HG02610 (cell line): ENCODE measurements around the gene SLC3A2.
"Not testable (repeated sequence)": the region's sequence is repeated elsewhere in the genome, so short reads cannot be mapped to it uniquely, and the experiment has no call there.

Experiments used
- ATAC-seq: cut with Tn5 transposase; IDR thresholded peaks from one replicate; pipeline ENCODE4 v1.9.1; 2021; ENCODE audit warnings: mild to moderate bottlenecking, moderate library complexity; ENCODE audit not compliant: unreplicated experiment

SLC3A2 gene

GRCh38 chr11:62852523-62853188, 28.0 kb upstream of the SLC3A2 start:
- no peak for ATAC-seq

DNA sequence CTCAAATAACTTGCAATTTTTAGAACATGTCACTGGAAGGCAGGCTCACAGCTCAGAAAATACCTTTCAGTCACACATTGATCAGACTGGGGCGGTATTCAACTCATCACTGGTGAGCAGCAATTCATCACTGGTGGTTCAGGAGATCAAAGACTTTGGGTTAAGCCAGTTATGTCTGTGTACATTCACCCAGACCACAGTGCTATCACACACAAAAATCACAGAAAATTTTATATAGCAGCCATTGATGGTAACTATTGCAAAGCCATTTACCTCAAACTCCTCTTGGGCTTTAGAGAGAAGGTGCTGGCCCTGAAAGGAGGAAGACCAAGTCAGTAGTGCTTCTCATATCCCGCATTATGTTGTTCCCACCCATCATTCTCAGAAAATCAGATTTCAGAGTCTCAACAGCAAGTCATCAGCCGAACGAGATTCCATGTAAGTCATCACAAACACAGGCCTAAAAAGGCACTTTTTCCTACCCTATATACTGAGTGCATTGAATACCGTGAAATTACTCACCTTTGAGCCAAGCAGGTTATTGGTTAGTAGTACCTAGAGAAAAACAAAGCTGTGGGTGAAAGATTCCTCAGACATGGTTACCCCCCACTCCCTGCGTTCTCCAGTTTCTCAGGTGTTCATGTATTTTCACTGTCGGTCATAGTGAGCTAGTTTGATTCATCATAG, 27.3 kb upstream of the SLC3A2 start:
- ATAC-seq = no peak

- no peak for ATAC-seq
These were observed 26.5 kb upstream of the SLC3A2 start for GRCh38 chr11:62854013-62854824.

- no peak for ATAC-seq
These were observed 25.7 kb upstream of the SLC3A2 start for GRCh38 chr11:62854825-62855570.

DNA sequence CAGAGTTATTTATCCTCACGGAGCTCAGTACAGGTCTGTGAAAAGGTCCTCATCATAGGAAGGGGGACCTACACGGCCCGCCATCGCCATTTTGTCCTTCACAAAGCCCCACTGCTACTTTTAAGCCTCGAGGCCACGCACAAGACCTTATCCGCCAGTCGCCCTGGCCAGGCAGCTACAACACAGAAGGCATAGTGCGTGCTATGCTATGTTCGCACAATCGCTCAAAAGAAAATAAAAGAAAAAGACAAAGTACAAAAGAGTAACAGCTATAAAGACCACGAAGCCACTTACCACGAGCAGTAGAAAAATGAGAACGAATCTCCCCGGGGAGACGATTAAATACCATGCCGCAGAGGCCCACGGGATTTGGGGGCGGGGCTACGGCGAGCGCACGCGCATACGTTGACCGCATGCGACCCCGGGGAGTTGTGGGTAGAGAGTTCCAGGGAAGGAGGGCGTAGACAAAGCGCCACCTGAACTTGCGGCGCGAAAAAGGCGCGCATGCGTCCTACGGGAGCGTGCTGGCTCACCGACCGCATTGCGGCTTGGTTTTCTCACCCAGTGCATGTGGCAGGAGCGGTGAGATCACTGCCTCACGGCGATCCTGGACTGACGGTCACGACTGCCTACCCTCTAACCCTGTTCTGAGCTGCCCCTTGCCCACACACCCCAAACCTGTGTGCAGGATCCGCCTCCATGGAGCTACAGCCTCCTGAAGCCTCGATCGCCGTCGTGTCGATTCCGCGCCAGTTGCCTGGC, 24.9 kb upstream of the SLC3A2 start:
- peak; percentile 87 for ATAC-seq

DNA sequence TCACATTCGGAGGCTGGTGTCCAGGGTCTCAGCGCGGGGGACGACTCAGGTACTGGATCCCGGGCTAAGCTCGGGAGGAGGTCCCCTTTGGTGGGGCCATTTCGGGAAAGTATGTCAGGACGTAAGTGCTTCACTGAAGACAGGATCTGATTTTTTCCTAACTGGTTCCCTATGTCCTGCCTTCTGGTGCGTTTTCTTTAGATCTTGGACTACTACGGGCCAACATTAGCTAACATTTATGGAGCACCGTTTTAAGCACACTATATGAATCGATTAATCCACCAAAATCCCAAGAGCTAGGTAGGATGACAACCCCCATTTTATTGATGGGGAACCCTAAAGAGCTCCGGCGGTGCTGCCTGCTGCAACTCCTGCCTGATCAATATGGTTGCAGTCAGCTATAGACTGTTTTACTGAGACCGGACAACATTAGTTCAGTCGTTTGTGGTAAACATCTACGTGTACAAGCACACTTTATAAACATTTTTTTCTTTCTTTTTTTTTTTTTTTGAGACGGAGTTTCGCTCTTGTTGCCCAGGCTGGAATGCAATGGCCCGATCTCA, 24.3 kb upstream of the SLC3A2 start:
- no peak for ATAC-seq

GRCh38 chr11:62857541-62857982, 23.1 kb upstream of the SLC3A2 start:
- no peak for ATAC-seq

- ATAC-seq = no peak
These were observed 22.5 kb upstream of the SLC3A2 start for GRCh38 chr11:62858201-62858600.

DNA sequence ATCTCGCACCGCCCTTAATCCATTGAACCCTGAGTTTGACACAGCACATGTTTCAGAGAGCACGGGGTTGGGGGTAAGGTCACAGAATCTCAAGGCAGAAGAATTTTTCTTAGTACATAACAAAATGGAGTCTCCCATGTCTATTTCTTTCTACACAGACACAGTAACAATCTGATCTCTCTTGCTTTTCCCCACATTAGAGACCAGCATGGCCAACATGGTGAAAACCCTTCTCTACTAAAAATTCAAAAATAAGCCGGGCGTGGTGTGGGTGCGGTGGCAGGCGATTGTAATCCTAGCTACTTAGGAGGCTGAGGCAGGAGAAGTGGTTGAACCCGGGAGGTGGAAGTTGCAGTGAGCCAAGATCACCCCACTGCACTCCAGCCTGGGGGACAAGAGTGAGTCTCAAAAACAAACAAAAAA, 21.4 kb upstream of the SLC3A2 start:
- not testable (repeated sequence) for ATAC-seq

GRCh38 chr11:62860835-62861563, 19.7 kb upstream of the SLC3A2 start:
- no peak for ATAC-seq

- not testable (repeated sequence) for ATAC-seq
These were observed 19.0 kb upstream of the SLC3A2 start for GRCh38 chr11:62861564-62862192.

- no peak for ATAC-seq
These were observed 16.9 kb upstream of the SLC3A2 start for GRCh38 chr11:62863687-62864335.

DNA sequence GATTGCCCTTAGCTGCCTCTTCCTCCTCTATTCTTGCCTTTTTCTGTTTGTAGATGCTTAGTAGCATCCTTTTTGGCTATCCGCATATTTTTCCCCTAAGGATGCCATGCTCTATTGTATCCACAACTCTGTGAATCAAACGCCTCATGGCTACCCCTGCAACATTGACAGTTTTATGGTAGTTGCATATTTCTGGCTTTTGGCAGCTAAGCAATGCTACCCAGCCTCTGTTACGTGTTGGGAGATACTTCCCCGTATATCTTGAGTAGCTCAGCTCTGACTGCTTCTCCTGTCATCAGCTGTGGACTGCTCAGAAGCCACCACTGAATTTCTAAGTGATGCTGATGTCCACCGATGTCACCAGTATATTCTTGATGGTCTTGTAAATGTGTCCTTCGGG, 15.1 kb upstream of the SLC3A2 start:
- no peak for ATAC-seq

- no peak for ATAC-seq
These were observed 5.8 kb upstream of the SLC3A2 start for GRCh38 chr11:62874851-62875250.

DNA sequence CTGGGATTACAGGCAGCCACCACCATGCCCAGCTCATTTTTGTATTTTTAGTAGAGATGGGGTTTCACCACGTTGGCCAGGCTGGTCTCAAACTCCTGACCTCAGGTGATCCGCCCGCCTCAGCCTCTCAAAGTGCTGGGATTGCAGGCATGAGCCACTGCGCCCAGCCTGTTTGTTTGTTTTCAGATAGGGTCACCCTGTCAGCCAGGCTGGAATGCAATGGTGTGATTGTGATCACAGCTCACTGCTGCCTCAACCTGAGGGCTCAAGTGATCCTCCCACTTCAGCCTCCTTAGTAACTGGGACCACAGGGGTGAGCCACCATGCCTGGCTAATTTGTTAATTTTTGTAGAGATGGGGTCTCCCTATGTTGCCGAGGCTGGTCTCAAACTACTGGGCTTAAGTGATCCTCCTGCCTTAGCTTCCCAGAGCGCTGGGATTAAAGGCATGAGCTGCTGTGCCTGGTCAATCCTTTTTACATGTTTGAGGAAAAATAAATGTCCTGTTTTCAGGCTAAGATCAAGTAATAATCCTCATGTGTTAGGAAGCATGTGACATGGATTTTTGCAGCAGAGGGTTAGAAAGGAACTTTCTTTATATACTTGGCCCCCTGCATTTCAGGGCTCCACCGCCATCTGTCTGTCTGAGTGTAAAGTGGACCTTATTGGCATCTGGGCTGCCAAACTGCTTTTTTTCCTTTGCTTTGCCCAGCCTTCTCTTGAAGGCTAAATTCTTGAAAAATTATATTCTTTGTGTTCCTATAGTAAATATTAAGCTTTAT, 4.8 kb upstream of the SLC3A2 start:
- ATAC-seq = no peak

DNA sequence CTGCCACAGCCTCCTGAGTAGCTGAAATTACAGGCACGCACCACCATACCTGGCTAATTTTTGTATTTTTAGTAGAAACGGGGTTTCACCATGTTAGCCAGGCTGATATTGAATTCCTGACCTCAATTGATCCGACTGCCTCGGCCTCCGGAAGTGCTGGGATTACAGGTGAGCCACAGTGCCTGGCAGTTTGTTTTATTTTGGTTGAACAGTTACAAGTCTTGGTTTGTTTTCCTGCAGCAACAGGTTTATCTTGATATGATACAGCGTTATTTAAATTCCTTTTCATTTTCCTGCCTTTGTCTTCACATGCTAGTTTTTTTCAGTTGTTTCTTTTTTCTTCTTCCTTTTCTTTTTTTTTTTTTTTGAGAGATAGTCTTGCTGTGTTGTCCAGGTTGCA, 4.0 kb upstream of the SLC3A2 start:
- ATAC-seq = no peak

DNA sequence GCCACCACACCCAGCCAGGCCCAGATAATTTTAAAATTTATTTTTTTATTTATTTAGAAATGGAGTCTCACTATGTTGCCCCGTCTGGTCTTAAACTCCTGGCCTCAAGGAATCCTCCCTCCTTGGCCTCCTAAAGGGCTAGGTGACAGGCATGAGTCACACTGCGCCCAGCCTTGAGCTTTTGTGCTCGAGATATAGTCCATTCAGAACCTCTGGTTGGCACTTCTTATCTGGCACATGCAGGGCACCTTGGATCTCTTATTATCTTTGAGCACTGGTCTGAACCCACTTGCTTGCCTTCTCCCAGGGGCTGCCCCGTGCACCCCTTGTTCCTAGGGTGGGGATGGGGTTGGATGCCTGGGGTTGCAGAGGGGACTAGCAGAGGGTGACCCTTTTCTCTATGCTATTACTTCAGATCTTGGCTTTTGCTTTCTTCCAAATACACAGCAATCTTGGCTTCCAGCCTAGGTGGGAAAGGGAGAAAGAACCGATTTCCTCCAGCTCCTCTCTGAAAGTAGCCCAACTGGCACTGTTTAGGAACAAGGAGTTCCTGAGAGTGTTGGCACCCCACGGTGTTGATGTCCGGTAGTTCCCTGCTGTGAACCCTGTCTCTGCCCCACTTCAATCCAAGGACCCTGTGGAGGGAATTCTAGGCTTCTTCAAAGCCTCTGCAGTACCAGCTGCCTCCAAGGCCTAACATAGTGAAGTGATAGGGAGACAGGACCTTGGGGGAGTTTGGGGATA, 1.3 kb upstream of the SLC3A2 start:
- ATAC-seq = no peak
